Measurements from ENCODE around the gene SASS6. TPM values are rescaled to one million over a fixed set of nuclear protein-coding genes. Genes with fewer than 3 reads are reported as not detected.

Gene SASS6
- polyA plus RNA-seq, 1 of the 3 experiments (the other 2 are of a cell fraction) = 0.48 TPM

GRCh38 chr1:100131623-100132022, 1.1 kb downstream of the SASS6 start:
- Histone ChIP-seq H3K27me3 (ENCODE audit: insufficient read depth) (no peaks in the 10 kb centered on the region), H2AFZ (ENCODE audit: low read depth) (peak overlapping the region; percentile 99; the same call in 1 of the 2 replicates), H3K27ac (ENCODE audit: low read depth in 2 of 2, low read length in 1 of 2) (no peak overlapping the region), H3K9me2 (no peaks in the 10 kb centered on the region), H3K79me2 (ENCODE audit: insufficient read depth) (peaks cover 81% of the 10 kb centered on the region), H3K9me3 (no peaks in the 10 kb centered on the region), H3K9ac (peak overlapping the region; percentile 78; the same call in 1 of the 2 replicates), H4K20me1 (ENCODE audit: insufficient read depth) (no peaks in the 10 kb centered on the region), H3K4me1 (ENCODE audit: control insufficient read depth in 1 of 2, insufficient read depth in 2 of 2, low read depth in 1 of 2, low read length in 1 of 2) (peaks cover 5 to 17% of the 10 kb centered on the region in 2 experiments; a peak in 3 of 4 replicates), H3K4me2 (peak overlapping the region; percentile 89), H3K4me3 (ENCODE audit: low read depth in 2 of 2, low read length in 1 of 2) (peak overlapping the region; percentile 95 to 96), H3F3A (replicated peaks; ENCODE audit: insufficient read depth) (peaks cover 8% of the 10 kb centered on the region), H3K36me3 (replicated peaks in 1 of 2; ENCODE audit: control insufficient read depth in 1 of 2, insufficient read depth in 2 of 2, low read length in 1 of 2) (peaks cover 10 to 15% of the 10 kb centered on the region in 2 experiments)
- 67% methylated on average over 8 of the region's 8 CpGs for WGBS (ENCODE audit: low lambda C conversion rate)
- ChIA-PET CTCF (no interaction called here), POLR2A (no interaction called here)
- no peak for DNase-seq
- TF ChIP-seq EZH2phosphoT487 (IDR thresholded peaks at IDR 0.05; ENCODE audit: borderline replicate concordance, low read depth) = no peak
- TF ChIP-seq NRF1 (IDR thresholded peaks at IDR 0.05; ENCODE audit: low read depth, low read length) = no peak
- TF ChIP-seq GATA2 (CRISPR knock-in tag; IDR thresholded peaks at IDR 0.05) = no peak
- no peak for TF ChIP-seq POLR2AphosphoS5 (IDR thresholded peaks at IDR 0.05; ENCODE audit: low read depth, low read length)
- no peak for TF ChIP-seq ELF1 (IDR thresholded peaks at IDR 0.05)
- no peak for TF ChIP-seq YY1 (IDR thresholded peaks at IDR 0.05; ENCODE audit: low read depth)
- no peak for TF ChIP-seq EP300 (IDR thresholded peaks at IDR 0.05; ENCODE audit: borderline replicate concordance in 1 of 2, low read depth in 1 of 2, low read length in 1 of 2)
- TF ChIP-seq FOSL2 (IDR thresholded peaks at IDR 0.05; ENCODE audit: borderline replicate concordance, low read depth) = no peak
- TF ChIP-seq TEAD4 (IDR thresholded peaks at IDR 0.05; ENCODE audit: borderline replicate concordance, insufficient read depth) = no peak
- TF ChIP-seq JUND (IDR thresholded peaks at IDR 0.05) = no peak
- TF ChIP-seq USF2 (IDR thresholded peaks at IDR 0.05; ENCODE audit: borderline replicate concordance, low read depth, low read length) = no peak
- no peak for TF ChIP-seq MXI1 (IDR thresholded peaks at IDR 0.05; ENCODE audit: low read depth, low read length)
- TF ChIP-seq FOXM1 (IDR thresholded peaks at IDR 0.05; ENCODE audit: low read depth) = no peak
- no peak for TF ChIP-seq MAX (IDR thresholded peaks at IDR 0.05; ENCODE audit: low read depth)
- TF ChIP-seq FOXJ3 (CRISPR knock-in tag; IDR thresholded peaks at IDR 0.05) = no peak
- TF ChIP-seq PBX3 (IDR thresholded peaks at IDR 0.05) = no peak
- TF ChIP-seq SMC3 (IDR thresholded peaks at IDR 0.05; ENCODE audit: low read depth, low read length) = no peak
- no peak for TF ChIP-seq GABPA (IDR thresholded peaks at IDR 0.05; ENCODE audit: low read depth)
